GM12872 (cell line): ENCODE results near the gene TNNT3.

Experiments used
- TF ChIP-seq, protein P1 (sequence below): IDR thresholded peaks from 3 replicates; pipeline ENCODE4 v1.5.1; 2011; ENCODE audit warnings: low read depth, mild to moderate bottlenecking, low read length, moderate library complexity; ENCODE audit not compliant: insufficient read depth

TNNT3 gene

GRCh38 chr11:1949302-1949701 lies 29.8 kb downstream of the TNNT3 start:
- TF ChIP-seq, protein P1, sequence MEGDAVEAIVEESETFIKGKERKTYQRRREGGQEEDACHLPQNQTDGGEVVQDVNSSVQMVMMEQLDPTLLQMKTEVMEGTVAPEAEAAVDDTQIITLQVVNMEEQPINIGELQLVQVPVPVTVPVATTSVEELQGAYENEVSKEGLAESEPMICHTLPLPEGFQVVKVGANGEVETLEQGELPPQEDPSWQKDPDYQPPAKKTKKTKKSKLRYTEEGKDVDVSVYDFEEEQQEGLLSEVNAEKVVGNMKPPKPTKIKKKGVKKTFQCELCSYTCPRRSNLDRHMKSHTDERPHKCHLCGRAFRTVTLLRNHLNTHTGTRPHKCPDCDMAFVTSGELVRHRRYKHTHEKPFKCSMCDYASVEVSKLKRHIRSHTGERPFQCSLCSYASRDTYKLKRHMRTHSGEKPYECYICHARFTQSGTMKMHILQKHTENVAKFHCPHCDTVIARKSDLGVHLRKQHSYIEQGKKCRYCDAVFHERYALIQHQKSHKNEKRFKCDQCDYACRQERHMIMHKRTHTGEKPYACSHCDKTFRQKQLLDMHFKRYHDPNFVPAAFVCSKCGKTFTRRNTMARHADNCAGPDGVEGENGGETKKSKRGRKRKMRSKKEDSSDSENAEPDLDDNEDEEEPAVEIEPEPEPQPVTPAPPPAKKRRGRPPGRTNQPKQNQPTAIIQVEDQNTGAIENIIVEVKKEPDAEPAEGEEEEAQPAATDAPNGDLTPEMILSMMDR: no peak

DNA sequence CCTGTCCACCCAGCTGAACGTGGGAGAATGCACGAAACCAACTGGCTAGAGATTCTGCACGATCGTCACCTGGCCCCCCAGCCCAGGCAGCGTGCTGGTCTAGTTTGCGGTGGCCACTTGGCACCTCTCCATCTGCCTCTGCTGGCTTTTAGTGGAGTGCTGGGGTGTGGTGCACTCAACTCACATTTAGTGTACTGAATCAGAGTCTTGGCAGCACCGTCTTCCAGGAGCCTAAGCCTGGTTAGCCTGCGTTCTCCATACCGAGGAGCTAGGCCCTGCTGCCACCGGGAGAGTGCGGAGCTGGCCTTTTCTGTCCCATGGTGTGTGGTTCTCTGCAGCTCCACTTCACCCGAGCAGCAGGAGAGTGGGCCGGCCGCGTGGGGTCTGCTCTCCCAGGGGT lies 30.4 kb downstream of the TNNT3 start:
- TF ChIP-seq, protein P1: no peak

GRCh38 chr11:1952806-1953482 lies 33.4 kb downstream of the TNNT3 start:
- TF ChIP-seq, protein P1: no peak

DNA sequence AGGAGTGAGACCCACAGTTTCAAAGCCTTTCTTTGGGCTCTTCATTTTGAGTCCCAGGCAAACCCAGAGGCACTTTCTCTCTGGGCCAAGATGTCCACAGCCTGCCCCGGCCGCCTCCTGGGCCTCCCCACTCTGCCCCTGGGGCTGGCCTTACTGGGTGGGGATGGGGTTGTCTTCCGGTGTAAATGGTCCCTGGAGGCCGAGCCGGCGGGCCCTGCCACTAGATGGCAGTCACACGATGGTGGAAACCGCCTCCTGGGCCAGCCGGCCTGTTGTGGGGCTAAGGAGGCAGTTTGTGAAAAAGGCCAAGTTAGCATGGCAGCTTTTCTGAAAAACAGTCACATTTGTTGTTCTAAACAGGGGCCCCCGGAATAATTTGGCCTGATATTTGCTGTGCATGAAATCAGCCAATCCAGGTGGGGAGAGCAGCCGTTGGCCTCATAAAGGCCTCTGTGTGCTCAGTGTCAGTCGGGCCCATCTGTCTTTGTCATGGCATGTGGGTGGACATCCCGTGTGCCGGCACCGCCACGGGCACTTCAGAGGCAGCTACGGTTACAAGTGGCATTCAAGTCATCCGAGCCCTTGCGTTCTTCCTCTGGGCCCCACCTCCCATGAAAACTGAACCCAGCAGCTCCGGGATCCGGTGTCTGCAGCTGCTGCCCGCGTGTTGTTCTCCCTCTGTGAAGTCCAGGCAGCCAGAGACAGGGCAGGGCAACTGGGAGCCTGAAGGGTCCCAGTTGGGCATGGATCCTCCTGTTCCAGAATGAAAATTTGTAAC lies 34.2 kb downstream of the TNNT3 start:
- TF ChIP-seq, protein P1: 0 out of 3 replicates have a peak, but pooled peaks have one; percentile 12

- TF ChIP-seq, protein P1: no peak
Observed at GRCh38 chr11:1958367-1958766, 38.9 kb downstream of the TNNT3 start.

- TF ChIP-seq, protein P1: no peak
Observed at GRCh38 chr11:1959786-1960185, 40.3 kb downstream of the TNNT3 start.

DNA sequence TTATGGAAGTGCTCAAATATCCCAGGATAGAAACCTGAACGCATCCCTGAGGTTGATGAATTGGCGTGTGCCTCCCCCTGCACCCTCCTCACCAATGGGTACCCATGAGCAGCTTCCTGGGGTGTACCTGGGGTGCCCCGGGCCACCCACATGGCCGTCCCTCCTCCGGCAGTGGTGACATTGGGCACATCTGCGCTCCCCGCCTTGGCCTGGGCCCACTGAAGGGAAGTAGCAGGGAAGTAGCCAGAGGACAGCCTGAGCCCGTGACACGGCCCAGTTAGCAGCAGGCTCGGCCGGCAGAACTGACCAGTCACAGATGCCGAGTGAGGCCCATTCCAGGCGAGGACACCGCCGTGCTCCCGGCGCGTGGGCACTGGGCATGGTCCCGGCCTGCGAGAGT lies 44.4 kb downstream of the TNNT3 start:
- TF ChIP-seq, protein P1: no peak
